ENCODE results near the gene AKAP10. TPM values are rescaled to one million over a fixed set of nuclear protein-coding genes. Genes with fewer than 3 reads are reported as not detected.

The AKAP10 gene
- total and polyA plus RNA-seq, 2 of the 8 experiments (the other 6 are each of a cell fraction or from before 2014, with no cell fraction given), result 13.3 to 27.0 TPM

DNA sequence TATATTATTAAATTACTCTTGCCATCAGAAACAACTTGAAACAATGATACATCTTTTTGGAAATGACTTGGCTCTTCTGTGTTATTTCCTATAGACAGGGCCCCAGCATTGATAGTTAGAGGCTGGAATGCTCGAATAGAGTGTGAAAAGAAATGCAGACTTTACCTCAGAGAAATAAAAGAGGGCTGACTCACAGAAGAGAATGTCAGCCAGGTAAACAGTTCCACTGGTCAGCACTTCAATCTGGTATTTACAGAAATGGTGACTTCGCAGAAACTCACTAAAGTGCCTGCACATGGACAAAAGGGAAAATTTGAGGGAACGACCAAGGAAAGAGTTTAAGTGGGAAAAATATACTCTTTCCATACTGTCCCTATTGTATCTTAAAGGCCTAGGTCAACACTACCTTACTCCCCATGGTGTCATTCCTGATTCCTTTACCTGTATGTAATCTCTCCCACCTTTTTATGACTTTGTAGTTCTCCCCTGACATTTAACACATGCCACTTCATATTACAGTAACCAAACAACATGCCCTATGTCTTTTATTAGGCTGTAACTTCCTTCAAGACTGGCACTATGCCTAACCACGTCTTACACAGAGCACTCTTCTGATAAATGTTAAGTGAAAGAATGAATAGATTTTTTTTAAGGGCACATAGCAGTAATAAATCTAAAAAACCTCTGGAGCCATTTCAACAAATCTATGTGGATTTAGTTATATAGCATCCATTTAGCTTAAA lies 36.7 kb downstream of the AKAP10 start:
- H2BK20ac ChIP-seq (ENCODE audit: low read length), result no peak overlapping the region
- no peaks in the 10 kb centered on the region for H3K23me2 ChIP-seq (ENCODE audit: low read depth, low read length)
- H4K8ac ChIP-seq (ENCODE audit: extremely low read depth, insufficient read depth, low read length), result no peak overlapping the region
- no peak overlapping the region for H2AK5ac ChIP-seq (ENCODE audit: low read depth, low read length)
- no peak overlapping the region for H2BK15ac ChIP-seq (ENCODE audit: low read length)
- H3K14ac ChIP-seq (ENCODE audit: insufficient read length), result no peak overlapping the region
- DNase-seq (ENCODE audit: low read depth in 1 of 2, low spot score in 2 of 2), result no peak
- no peaks in the 10 kb centered on the region for H3K9me3 ChIP-seq (ENCODE audit: insufficient read depth in 2 of 2, low read depth in 1 of 2, low read length in 1 of 2)
- H3K56ac ChIP-seq (replicated peaks; ENCODE audit: insufficient read length, low read depth, low read length), result no peak overlapping the region
- no peak overlapping the region for H2AFZ ChIP-seq (ENCODE audit: low read length)
- H3K27me3 ChIP-seq (replicated peaks in 1 of 4; ENCODE audit: control insufficient read depth in 3 of 4, extremely low read depth in 1 of 4, insufficient read depth in 3 of 4, low read length in 3 of 4), result no peaks in the 10 kb centered on the region
- peaks cover 0 to 49% of the 10 kb centered on the region in 2 experiments; a peak in 2 of 4 replicates for H3K79me2 ChIP-seq (ENCODE audit: control insufficient read depth in 1 of 2, insufficient read depth in 2 of 2, low read length in 2 of 2)
- H3K4me1 ChIP-seq (replicated peaks in 1 of 4; ENCODE audit: control insufficient read depth in 3 of 4, insufficient read depth in 4 of 4, low read length in 3 of 4), result peaks cover 0 to 9% (median 2%) of the 10 kb centered on the region in 4 experiments; a peak in 2 of 7 replicates
- peaks cover 4 to 58% (median 32%) of the 10 kb centered on the region in 4 experiments for H3K36me3 ChIP-seq (ENCODE audit: control insufficient read depth in 2 of 4, insufficient read depth in 4 of 4, low read length in 3 of 4)
- H4K5ac ChIP-seq (ENCODE audit: insufficient read length, low read depth, low read length), result no peak overlapping the region
- no peak overlapping the region for H3K23ac ChIP-seq (ENCODE audit: insufficient read length)
- no peak overlapping the region for H3K4ac ChIP-seq (replicated peaks; ENCODE audit: insufficient read length, low read depth, low read length)
- no peak overlapping the region for H2BK12ac ChIP-seq (ENCODE audit: low read depth, low read length)
- H3K27ac ChIP-seq (ENCODE audit: low read depth, low read length), result peak overlapping the region; percentile 21; the same call in 1 of the 2 replicates
- 0 out of 2 replicates have a peak overlapping the region, but pooled peaks have one; percentile 9 for H2BK5ac ChIP-seq (ENCODE audit: low read depth, low read length)
- H4K20me1 ChIP-seq (replicated peaks in 1 of 2; ENCODE audit: control insufficient read depth in 1 of 2, insufficient read depth in 2 of 2, low read length in 2 of 2), result peaks cover 0 to 6% of the 10 kb centered on the region in 2 experiments
- no peak overlapping the region for H4K91ac ChIP-seq (replicated peaks; ENCODE audit: insufficient read length, low read length)
- ChIA-PET CTCF (ENCODE audit: partially characterized antibody) (no interaction called here), POLR2A (ENCODE audit: partially characterized antibody) (no interaction called here)
- TF ChIP-seq, protein P1, sequence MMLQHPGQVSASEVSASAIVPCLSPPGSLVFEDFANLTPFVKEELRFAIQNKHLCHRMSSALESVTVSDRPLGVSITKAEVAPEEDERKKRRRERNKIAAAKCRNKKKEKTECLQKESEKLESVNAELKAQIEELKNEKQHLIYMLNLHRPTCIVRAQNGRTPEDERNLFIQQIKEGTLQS (IDR thresholded peaks at IDR 0.05; ENCODE audit: insufficient read depth, low read depth, low read length), result no peak
- WGBS, 2 experiments (ENCODE audit: extremely low coverage in 1 of 2, insufficient coverage in 1 of 2, insufficient read length in 1 of 2, insufficient replicate concordance in 2 of 2, low coverage in 1 of 2, low lambda C conversion rate in 2 of 2, missing lambda C conversion rate in 1 of 2), result 76% methylated on average over 4 of the region's 4 CpGs; no CpG with 5 or more reads in 1 of the 2 experiments
- no peak overlapping the region for H3K9ac ChIP-seq (replicated peaks in 1 of 4; ENCODE audit: extremely low read depth in 1 of 4, low read depth in 3 of 4, low read length in 3 of 4)
- H3K18ac ChIP-seq (ENCODE audit: extremely low read depth, low read length), result no peak overlapping the region
- H3K4me2 ChIP-seq (ENCODE audit: insufficient read depth in 1 of 2, low read depth in 2 of 2, low read length in 2 of 2), result no peak overlapping the region
- H2BK120ac ChIP-seq (replicated peaks; ENCODE audit: low read depth, low read length), result no peak overlapping the region
- H3K79me1 ChIP-seq (ENCODE audit: low read depth, low read length), result no peaks in the 10 kb centered on the region; the same call in 1 of the 2 replicates
- no peak for FAIRE-seq
- H3K4me3 ChIP-seq (ENCODE audit: extremely low read depth in 1 of 4, insufficient read depth in 2 of 4, low read depth in 3 of 4, low read length in 4 of 4), result no peak overlapping the region

All from H1 (cell line).